Smooth muscle cell of the brain vasculature (primary cell): Measurements from ENCODE around the gene CPOX.
"Not testable (repeated sequence)": the region's sequence is repeated elsewhere in the genome, so short reads cannot be mapped to it uniquely, and the experiment has no call there.

Experiments used
- DNase-seq: peaks from one replicate; pipeline ENCODE4 v3.0.0-alpha.2; 2012; ENCODE audit warnings: low read depth, low spot score

CPOX gene

DNA sequence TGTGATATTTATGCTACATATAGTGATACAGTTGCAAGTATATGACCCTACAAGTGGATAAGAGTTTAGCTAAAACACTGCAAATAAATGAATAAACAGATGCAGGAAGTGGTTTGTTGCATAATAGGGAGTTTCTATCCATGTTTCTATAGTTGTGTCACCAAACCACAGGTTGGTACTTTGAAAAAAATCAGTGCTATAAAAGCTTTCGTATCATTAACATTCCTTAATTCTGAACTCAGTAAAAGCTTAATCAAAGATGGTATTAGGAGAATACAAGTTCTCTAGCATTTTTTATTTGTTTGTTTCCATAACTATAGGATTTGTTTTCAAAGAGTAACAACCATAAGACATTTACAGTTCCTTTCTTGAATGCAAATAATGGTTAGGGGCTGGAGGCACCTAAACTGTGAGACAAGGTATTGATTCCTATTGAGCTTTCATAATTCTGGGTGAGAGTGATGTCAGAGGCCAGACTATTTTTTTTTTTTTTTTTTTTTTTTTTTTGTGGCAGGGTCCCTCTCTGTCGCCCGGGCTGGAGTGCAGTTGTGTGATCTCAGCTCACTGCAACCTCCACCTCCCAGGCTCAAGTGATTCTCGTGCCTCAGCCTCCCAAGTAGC, 29.6 kb downstream of the CPOX start:
- no peak for DNase-seq

DNA sequence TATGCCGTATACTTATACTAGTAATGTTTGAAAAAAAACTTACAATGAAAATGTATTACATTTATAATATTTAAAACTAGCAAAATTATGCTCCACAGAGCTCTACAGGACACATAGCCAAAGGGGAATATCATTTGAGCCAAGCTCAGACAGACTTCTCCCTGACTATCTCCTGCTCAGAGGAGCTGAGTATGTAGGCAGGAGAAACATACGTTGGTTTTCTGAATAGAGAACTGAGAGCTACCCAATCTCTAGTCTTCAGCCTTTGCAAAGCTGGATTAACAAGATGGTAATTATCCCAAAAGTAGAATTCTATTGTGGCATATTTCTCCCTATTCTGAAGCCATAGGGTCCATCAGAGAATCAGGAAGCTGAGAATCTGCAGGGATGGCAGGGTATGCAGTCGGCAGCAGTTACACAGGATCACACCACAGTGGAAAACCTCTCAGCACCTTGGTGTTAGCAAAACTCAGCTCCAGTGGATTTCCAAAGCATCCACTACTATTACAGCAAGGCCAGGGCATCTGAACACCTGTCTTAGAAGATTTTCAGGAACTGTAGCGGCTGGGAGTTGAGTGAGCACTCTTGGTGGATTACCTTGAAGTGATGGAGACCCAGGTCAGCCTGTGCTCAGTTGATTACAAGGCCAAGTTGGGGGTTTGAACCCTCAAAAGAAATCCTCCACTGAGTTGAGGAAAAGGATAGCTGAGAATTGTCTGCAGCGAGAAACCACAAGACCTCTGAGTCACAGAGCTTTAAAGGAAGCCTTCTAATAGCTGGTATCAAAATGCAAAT, 31.5 kb downstream of the CPOX start:
- no peak for DNase-seq

DNA sequence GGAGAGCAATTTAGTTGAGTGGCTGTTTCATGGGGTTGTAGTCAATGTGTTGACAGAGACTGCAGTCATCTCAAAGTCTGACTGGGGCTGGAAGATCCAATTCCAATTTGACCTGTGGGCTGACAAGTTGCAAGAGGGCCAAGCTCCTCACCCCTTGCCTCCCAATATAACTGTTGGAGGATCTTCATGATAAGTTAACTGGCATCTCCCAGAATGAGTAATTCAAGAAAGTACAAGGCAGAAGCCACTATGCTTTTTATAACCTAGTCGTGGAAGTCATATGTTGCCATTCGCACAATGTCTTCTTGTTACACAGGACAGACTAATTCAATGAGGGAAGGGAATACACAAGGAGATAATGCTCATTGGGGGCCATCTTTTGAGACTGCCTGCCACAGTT, 32.5 kb downstream of the CPOX start:
- DNase-seq = no peak

DNA sequence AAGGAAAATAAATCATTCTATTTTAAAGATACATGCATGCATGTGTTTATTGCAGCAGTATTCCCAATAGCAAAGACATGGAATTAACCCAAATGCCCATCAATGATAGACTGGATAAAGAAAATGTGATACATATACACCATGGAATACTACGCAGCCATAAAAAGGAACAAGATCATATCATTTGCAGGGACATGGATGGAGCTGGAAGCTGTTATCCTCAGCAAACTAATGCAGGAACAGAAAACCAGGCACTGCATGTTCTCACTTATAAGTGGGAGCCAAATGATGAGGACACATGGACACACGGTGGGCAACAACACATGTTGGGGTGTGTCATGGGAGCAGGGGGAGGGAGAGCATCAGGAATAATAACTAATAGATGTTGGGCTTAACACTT, 33.6 kb downstream of the CPOX start:
- DNase-seq = not testable (repeated sequence)

DNA sequence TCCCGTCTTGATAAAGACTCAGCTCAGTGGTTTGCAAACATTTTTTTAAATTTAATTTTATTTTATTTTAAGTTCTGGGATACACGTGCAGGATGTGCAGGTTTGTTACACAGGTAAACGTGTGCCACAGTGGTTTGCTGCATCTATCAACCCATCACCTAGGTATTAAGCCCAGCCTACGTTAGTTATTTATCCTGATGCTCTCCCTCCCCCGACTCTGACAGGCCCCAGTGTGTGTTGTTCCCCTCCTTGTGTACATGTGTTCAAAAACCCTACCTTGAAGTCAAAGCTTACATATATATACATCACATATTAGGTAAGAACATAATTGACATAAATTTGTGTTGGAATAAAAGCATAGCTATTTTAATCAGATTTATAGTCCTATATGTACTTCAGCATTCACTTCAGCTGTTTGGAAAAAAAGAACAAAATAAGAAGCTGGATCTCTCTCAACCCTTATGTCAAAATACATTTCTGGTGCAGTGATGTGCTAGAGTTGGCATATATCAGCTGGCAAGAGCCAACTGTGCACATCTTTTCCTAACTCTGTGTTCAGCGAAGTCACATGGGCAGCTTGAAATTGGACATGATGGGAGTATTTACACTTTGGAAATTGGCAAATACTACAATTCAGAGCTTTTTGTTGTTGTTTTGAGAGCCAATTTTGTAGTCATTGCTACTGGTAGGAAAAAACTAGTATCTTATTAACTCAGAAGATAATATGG, 35.1 kb downstream of the CPOX start:
- DNase-seq = no peak

DNA sequence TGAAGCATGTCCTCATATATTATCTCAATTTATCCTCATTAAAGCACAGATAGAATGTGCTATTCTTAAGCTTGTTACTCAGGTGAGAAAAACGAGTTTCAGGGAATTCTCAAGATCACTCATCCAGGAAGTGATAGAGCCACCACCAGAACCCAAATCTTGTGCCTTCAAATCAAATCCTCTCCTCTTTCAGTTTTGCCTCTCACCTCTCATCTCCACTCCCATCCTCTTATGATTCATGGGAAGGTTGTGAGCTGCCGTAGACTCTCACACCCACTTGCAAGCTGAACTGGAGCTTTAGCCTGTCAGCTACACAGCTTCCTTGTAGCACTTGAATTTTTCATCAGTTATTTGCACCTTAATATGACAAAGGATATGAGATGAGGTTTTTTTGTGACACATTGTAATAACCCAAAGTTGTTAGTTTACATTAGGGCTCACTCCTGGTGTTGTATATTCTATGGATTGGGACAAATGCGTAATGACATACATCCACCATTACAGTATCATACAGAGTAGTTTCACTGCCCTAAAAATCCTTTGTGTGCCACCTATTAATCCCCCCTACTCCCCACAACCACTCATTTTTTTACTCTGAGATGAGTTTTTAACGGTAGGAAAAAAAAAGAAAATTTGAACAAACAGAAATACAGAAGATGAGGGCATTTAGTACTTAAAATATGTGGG, 35.9 kb downstream of the CPOX start:
- no peak for DNase-seq

DNA sequence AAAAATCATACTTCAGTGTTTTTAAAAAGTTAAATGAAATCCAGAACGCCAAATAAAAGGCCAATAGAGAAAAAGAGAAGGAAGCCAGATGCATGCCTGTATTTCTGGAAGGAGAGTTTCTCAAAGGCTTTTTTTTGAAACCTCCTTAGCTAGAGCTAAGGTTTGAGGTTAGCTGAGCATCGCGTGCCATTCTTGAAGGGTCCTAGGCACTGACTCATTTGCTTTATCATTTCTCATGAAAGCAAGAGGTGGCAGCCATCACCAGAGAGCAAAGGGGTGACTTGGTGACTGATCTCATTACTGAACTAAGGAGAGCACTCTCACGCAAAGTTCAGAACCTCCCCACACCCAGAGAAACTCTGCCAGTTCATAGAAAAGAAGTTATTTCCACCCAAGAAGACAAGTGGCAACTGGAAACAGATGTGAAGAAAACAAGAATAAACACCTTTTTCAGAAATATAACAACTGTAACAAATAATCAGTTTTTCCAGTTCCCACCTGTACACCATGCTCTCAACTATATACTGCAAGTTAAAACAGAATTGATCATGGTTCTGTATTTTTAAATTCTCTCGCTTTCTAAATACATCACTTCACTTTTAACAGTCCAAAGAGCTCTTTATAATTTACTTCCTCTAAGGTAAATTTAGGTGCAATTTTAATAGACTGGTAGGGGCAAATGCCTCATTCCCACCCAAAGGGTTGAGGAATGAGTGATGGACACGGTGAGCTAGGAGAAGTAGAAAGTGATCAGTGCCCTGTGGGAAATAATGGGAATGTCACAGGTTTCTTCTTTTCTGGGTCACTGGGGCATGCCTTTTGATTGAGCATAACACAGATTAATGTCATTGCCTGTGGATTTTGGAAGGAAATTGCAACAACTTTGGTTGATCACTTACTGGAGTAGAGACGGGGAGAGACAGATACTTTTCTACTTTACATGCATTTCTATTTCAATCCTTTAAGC, 37.0 kb downstream of the CPOX start:
- no peak for DNase-seq

DNA sequence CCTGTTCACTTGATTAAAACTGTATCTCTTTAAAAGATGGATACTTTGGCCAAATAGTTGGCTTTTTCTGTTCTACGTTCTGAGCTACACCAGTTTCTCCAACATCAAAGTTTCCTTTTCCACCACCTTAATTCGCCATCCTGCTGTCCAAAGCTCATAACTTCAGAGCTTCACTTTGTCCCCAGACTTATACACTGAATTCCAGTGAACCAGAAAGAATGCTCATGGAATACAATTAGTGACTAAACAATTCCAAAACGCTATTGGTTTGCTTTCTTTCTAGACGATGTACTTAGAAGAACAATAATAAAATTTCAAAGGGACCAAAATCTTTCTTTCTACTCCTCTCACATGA, 38.4 kb downstream of the CPOX start:
- DNase-seq = no peak

DNA sequence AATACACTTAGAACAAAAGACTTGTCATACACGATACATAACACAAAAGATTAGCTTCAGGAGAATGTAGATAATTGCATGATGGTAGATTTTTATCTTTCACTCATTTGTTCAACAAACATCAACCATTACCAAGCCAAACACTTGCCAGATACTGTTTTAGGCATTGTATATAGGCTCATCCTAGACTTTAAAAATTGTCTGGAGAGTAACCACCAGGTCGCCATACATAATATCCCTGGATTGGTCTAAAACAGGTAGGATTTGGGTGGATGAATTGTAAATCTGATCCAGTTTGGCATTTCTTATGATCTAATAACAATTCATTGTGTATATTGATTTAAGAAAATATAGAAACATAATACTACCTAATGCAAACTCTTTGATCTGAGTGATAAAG, 38.8 kb downstream of the CPOX start:
- no peak for DNase-seq

DNA sequence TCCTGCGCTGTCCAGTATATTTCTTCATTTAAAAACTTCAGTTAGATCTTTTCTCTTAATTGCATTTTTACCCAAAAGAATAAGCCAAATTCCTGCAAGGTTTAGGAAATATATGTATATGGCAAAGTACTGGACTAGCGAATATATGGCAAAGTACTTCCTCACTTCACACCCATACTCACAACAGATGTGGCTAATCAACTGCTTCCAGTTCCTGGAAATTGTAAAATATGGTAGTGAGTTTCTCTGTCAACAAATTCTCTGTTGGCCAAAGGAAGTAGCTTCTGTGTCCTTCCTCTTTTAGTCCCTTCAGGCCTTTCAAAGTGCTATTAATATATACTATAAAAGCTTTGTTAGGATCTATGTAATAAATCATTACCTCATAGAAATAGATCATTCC, 39.7 kb downstream of the CPOX start:
- no peak for DNase-seq

DNA sequence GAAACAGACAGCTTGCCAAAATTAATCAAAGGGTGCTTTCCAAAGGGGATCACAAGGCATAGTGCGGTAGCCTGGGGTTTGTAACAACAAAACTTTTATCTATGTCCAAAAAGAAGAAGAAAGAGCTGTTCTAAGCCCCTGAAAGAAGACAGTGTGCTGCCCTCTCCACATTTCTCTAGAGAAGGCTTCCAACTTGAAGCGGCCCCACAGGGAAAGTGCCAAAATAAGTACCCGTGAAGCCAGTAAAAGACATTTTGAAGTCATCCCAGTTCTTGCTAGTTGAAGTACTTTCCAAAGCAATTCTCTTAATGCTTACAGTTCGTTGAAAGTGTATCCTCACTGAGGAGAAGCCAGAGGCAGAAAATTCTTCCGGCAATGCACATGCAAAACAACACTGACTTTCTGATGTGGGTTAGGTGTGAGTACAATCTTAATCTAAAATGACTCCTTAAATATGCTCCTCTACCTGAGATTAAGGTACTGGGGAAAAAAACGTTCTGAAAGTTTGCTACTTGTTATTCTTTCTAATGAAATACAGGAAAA, 40.3 kb downstream of the CPOX start:
- DNase-seq = no peak

DNA sequence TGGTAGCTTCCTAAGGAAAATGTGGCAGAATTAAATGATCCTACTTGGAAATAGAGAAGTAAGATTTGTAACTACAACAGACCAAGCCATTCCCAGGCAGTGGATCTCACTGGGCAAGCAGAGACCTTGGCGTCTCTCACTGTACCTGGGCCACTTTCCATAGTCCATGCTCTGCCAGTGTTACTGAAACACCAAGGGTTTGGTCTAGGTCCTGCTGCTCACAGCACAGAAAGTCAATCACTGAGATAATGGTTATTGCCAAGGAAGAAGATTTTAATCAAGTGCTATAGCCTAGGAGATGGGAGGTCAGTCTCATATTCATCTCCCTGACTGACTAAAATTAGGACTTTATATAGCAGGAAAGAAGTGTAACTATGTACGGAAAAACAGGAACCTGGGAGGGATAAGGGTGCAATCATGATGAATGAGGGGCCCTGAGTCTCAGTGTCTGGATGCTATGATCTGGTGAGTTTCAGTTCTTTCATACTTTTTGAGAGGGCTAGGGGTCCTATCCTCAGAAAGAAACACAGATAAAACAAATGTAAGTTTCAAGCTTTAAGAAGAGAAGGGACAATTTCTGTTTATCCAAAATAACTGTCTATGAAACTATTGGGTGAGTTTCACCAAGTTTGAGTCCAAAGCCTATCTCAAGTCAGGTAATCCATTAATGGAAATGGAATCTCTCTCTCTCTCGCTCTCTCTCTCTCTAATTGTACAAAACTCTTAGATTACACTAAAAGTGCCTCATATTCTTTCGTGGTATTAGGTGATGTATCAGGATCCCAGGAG, 41.0 kb downstream of the CPOX start:
- no peak for DNase-seq

DNA sequence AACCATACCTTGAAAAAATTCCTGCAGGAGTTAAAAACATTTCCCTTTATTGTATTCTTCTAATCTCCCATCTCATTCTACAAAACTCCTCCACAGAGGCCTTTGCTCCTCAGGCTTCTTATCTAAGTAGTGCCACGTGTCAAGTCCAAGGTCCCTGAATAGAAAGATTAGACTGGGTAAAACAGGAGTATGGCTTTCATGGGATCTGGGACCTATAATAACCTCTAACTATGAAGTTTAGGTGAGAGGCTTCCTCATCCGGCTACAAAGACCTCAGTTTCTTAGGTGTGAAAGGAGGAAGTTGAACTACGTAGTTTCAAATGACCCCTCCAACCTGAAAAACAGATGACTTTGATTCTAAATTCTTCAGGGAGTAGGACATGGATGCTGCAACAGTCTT, 41.7 kb downstream of the CPOX start:
- DNase-seq = no peak

DNA sequence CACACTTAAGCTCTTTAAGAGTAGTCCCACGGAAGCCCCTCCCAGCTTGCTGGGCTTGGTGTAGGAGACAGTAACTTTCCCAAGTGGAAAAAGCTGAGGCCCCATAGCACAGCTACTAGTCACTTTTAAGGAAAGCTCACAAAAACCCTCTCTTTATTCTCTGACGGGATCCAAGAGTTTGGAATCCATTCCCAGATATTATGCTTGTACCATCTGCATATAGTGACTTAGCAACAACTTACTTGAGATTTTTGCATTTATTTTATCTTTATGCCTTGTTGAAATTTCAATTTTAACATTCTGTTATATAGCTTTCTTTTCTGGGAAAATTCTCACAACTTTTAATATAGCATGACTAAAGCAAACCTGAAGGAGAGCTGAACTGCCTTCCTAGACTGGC, 42.2 kb downstream of the CPOX start:
- DNase-seq = no peak

DNA sequence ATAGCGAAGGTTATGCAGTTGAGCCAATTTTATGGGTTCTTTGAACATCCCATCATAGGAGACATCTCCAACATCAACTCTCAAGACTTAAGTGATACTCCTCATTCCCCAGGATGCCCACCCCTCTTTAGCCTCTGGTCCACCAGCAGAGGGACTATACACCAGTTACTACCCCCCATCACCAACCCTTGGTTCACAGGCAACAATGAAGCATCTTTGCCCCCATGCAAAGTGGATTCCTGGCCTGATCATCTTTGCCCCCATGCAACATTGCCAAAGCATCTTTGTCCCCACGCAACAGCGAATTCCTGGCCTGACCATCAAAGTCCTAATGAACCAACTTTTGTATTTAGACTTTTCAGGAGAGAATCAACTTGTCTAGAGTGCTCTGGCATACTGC, 42.6 kb downstream of the CPOX start:
- no peak for DNase-seq

DNA sequence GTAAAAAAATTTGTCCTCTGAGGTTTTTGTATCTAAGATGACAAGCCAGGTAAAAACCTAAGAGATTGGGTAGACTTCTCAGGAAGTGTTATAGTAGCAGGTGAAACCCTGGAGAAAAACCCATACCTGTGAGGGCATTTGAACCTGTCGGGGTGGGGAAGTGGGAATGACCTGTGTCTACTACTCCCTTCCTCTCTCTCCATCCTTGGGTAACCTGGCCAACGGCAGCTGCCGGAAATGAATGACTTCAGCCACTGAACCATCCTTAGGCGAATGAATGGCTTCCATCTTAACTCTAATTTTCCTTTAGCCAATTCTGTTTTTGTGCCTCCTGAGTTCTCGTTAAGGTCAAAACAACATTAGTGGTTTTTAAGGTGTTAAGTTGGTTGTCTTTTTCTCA, 44.9 kb downstream of the CPOX start:
- DNase-seq = no peak

DNA sequence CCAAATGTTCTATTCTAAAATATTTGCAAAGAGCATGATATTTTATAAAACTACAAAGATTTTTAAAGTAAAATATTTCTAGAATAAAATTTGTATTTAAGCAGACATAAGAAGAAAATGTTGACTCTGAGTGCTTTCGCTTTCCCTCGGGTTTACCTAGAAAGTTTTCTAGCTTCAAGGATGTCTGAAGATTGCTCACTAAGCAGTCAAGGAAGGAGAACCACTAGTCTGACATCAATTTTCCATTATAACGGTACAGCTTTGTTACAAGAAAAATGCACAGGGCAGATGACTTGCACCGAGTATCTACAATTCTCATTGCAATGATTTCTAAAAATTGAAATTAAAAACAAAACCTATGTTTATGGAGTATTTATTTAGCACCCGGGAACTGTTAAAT, 47.5 kb downstream of the CPOX start:
- no peak for DNase-seq

DNA sequence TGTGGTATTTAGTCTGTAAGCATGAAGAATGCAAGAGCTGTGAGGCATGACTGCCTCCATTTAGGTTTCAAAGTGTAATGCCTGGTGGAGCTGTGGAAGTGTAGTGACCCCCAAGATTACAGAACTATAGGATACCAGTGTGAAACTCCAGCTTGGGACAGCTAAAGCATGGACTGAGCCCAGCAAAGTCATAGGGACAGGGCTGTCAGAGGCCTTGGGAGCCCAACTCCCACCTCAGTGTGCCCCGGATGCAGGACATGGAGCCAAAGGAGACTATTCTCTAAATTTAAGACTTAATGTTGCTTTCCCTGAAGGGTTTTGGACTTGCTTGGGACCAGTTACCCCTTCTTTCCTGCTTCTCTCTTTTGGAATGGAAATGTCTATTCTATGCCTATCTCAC, 50.8 kb downstream of the CPOX start:
- no peak for DNase-seq

DNA sequence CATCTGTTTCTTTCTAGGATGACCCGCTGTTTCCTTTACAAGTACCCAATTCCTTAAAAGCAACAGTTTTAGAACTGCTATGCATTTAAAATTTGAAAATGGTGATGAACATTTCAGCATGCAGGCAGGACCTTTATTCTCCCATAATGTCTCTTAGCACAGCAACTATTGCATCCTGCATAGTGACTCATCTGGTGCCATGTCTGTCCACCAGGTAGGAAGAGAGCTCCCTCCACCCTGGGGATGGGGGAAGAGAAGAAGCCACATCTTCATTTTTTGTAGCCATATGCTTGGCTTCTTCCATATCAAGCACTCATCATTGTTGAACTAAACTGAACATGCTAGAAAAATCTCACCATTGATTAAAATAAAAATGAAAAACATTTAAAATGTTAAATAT, 51.7 kb downstream of the CPOX start:
- DNase-seq = no peak

DNA sequence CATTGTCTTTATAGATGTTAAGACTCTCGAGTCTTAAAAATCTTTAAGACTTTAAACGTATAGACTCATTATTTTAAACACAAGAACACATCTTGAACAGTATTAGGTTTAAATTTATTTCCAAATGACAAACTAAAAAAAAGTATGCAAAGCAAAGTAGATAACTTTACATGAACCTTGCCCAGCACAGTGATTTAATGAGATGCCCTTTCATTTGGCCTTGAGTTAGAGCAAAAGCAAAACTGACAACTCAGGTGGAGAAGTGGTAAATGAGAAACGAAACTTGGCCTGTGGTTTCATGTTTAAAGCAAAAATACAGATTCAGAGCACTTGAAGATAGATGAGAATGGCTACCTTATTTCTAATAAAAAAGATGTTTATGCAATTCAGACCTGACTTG, 53.1 kb downstream of the CPOX start:
- no peak for DNase-seq
